GM23338 (cell line): ENCODE results near the gene UBAC1. TPM values are rescaled to one million over a fixed set of nuclear protein-coding genes. Genes with fewer than 3 reads are reported as not detected.

Source experiments
- ATAC-seq: fragments of 200-7000 bp; cut with Tn5 transposase; 3 replicates; pipeline ENCODE4 v1.9.1; 2020
- DNase-seq: peaks from one replicate; pipeline ENCODE4 v3.0.0-alpha.2; 2015; ENCODE audit warnings: low spot score
- H2AFZ ChIP-seq: fragments of 200-600 bp; sonication (generic); 2 replicates; pipeline ENCODE4 v1.8.0; 2016; ENCODE audit warnings: antibody characterized with exemption, mild to moderate bottlenecking, moderate library complexity
- H3F3A ChIP-seq: fragments of 200-600 bp; sonication (generic); replicated peaks from 2 replicates; pipeline ENCODE4 v1.8.0; 2017; ENCODE audit warnings: antibody characterized with exemption, mixed run types, low read depth
- H3K27ac ChIP-seq: fragments of 200-600 bp; sonication (generic); 2 replicates; pipeline ENCODE4 v1.6.1; 2016; ENCODE audit warnings: low read depth
- H3K27me3 ChIP-seq: fragments of 200-600 bp; sonication (generic); 2 replicates; pipeline ENCODE4 v1.8.0; 2016; ENCODE audit warnings: mild to moderate bottlenecking, mixed run types, moderate library complexity; ENCODE audit not compliant: insufficient read depth
- H3K36me3 ChIP-seq: fragments of 200-600 bp; sonication (generic); 2 replicates; pipeline ENCODE4 v1.8.0; 2016; ENCODE audit warnings: mild to moderate bottlenecking; ENCODE audit not compliant: insufficient read depth
- H3K4me1 ChIP-seq: fragments of 200-600 bp; sonication (generic); 2 replicates; pipeline ENCODE4 v1.8.0; 2016; ENCODE audit warnings: mild to moderate bottlenecking, moderate library complexity; ENCODE audit not compliant: insufficient read depth
- H3K4me2 ChIP-seq: fragments of 200-600 bp; sonication (generic); 2 replicates; pipeline ENCODE4 v1.7.1; 2017; ENCODE audit warnings: mixed run types
- H3K4me3 ChIP-seq: fragments of 200-600 bp; sonication (generic); 2 replicates; pipeline ENCODE4 v1.6.1; 2016; ENCODE audit warnings: mixed run types
- H3K79me2 ChIP-seq: fragments of 200-600 bp; sonication (generic); replicated peaks from 2 replicates; pipeline ENCODE4 v1.8.0; 2017; ENCODE audit warnings: mild to moderate bottlenecking; ENCODE audit not compliant: insufficient read depth
- H3K9me2 ChIP-seq: fragments of 200-600 bp; sonication (generic); 2 replicates; pipeline ENCODE4 v1.8.0; 2017; ENCODE audit not compliant: insufficient read depth
- H4K20me1 ChIP-seq: fragments of 200-600 bp; sonication (generic); replicated peaks from 2 replicates; pipeline ENCODE4 v1.8.0; 2017; ENCODE audit warnings: mild to moderate bottlenecking; ENCODE audit not compliant: insufficient read depth
- H3K27ac Mint-ChIP-seq: 2 replicates; pipeline ENCODE4 v1.8.0; 2020; ENCODE audit warnings: inconsistent platforms, mild to moderate bottlenecking, moderate library complexity, mixed read lengths
- H3K27me3 Mint-ChIP-seq: 3 replicates; pipeline ENCODE4 v1.8.0; 2022; ENCODE audit warnings: low read depth, mild to moderate bottlenecking, moderate library complexity, mixed read lengths, inconsistent platforms; ENCODE audit not compliant: insufficient read depth, poor library complexity
- H3K36me3 Mint-ChIP-seq: 3 replicates; pipeline ENCODE4 v1.8.0; 2021; ENCODE audit warnings: low read depth, mild to moderate bottlenecking, inconsistent platforms, moderate library complexity, mixed read lengths
- H3K4me1 Mint-ChIP-seq: 3 replicates; pipeline ENCODE4 v1.8.0; 2020; ENCODE audit warnings: mild to moderate bottlenecking, inconsistent platforms, mixed read lengths
- H3K4me3 Mint-ChIP-seq: 3 replicates; pipeline ENCODE4 v1.8.0; 2021; ENCODE audit warnings: moderate library complexity, mild to moderate bottlenecking, inconsistent platforms, mixed read lengths
- H3K9me3 Mint-ChIP-seq: 3 replicates; pipeline ENCODE4 v1.8.0; 2020; ENCODE audit warnings: moderate library complexity, mild to moderate bottlenecking, inconsistent platforms, mixed read lengths
- EZH2 ChIP-seq: fragments of 200-600 bp; sonication (generic); IDR thresholded peaks from one replicate; pipeline ENCODE4 v1.8.0; 2017; ENCODE audit warnings: antibody characterized with exemption, mild to moderate bottlenecking, low read depth; ENCODE audit not compliant: unreplicated experiment
- EZH2phosphoT487 ChIP-seq: fragments of 200-600 bp; sonication (generic); IDR thresholded peaks from one replicate; pipeline ENCODE4 v1.8.1; 2018; ENCODE audit warnings: antibody characterized with exemption; ENCODE audit not compliant: unreplicated experiment
- NANOG ChIP-seq: IDR thresholded peaks from 2 replicates; pipeline ENCODE4 v1.6.1; 2016; ENCODE audit warnings: antibody characterized with exemption, borderline replicate concordance
- POLR2AphosphoS5 ChIP-seq: IDR thresholded peaks from 2 replicates; pipeline ENCODE4 v1.6.1; 2016; ENCODE audit warnings: antibody characterized with exemption, low read depth
- REST ChIP-seq: IDR thresholded peaks from one replicate; pipeline ENCODE4 v1.6.1; 2018; ENCODE audit warnings: antibody characterized with exemption; ENCODE audit not compliant: unreplicated experiment
- STAT1 ChIP-seq: IDR thresholded peaks from one replicate; pipeline ENCODE4 v1.6.1; 2016; ENCODE audit warnings: antibody characterized with exemption; ENCODE audit not compliant: unreplicated experiment
- ZNF114 ChIP-seq: fragments of 250-450 bp; sonication (Bioruptor Pico); IDR thresholded peaks from 2 replicates; pipeline ENCODE4 v1.5.0; 2020; ENCODE audit warnings: mild to moderate bottlenecking, moderate library complexity
- ZNF462 ChIP-seq: fragments of 250-450 bp; sonication (Bioruptor Pico); IDR thresholded peaks from 2 replicates; pipeline ENCODE4 v1.5.0; 2020; ENCODE audit warnings: mild to moderate bottlenecking, moderate library complexity
- polyA plus RNA-seq: library from polyadenylated mRNA; unstranded; fragments of >200 nt; fragmentation: Nextera tagmentation; extraction: Ambion mirVana; gene quantifications from 2 replicates; pipeline ENCODE4 v1.2.1, GENCODE V29; 2016
- total RNA-seq: library from RNA; depleted of rRNA; stranded (reverse); fragments of >200 nt; shearing (Covaris generic); gene quantifications from 2 replicates; pipeline ENCODE4 v1.2.3, GENCODE V29; 2014

The UBAC1 gene
- total and polyA plus RNA-seq, 2 experiments from 2014 or later = 63.2 to 86.6 TPM

GRCh38 chr9:136007276-136007933, 46.2 kb upstream of the UBAC1 start:
- ATAC-seq = no peak

More at GRCh38 chr9:136007276-136007933, 46.2 kb upstream of the UBAC1 start:
- no peak overlapping the region for H3K4me2 ChIP-seq
- H3K27ac Mint-ChIP-seq = peak overlapping the region; percentile 73
- TF ChIP-seq POLR2AphosphoS5 (no peak), ZNF114 (no peak), REST (no peak), ZNF462 (CRISPR knock-in tag) (no peak), EZH2phosphoT487 (no peak), EZH2 (no peak), STAT1 (no peak), NANOG (no peak)
- no peak for DNase-seq
- H3K4me1 Mint-ChIP-seq = peaks cover 59% of the 10 kb centered on the region
- H3K4me3 Mint-ChIP-seq = no peak overlapping the region
- H3K4me1 ChIP-seq = peaks cover 21% of the 10 kb centered on the region
- H3K4me3 ChIP-seq = no peak overlapping the region
- no peaks in the 10 kb centered on the region for H3K9me3 Mint-ChIP-seq
- H3K79me2 ChIP-seq = no peaks in the 10 kb centered on the region
- H3F3A ChIP-seq = peaks cover 17% of the 10 kb centered on the region; the same call in 1 of the 2 replicates
- H3K9me2 ChIP-seq = no peaks in the 10 kb centered on the region
- no peaks in the 10 kb centered on the region for H3K36me3 ChIP-seq
- no peaks in the 10 kb centered on the region for H4K20me1 ChIP-seq
- H3K27me3 Mint-ChIP-seq = peaks cover 20% of the 10 kb centered on the region
- H3K27me3 ChIP-seq = no peaks in the 10 kb centered on the region
- 0 out of 2 replicates have a peak overlapping the region, but pooled peaks have one; percentile 69 for H3K27ac ChIP-seq
- no peak overlapping the region for H2AFZ ChIP-seq
- H3K36me3 Mint-ChIP-seq = no peaks in the 10 kb centered on the region
